NCI-H128 (cell line): ENCODE measurements around the gene MYO1B.

Experiments
- DNase-seq: peaks from one replicate; lab custom pipeline; 2025; ENCODE audit not compliant: unreplicated experiment; lab: John Stamatoyannopoulos, UW

The MYO1B gene

GRCh38 chr2:191225690-191226089 lies 19.5 kb upstream of the MYO1B start:
- DNase-seq, result no peak

- no peak for DNase-seq
Measured at GRCh38 chr2:191226196-191226595, 19.0 kb upstream of the MYO1B start.

- no peak for DNase-seq
Measured at GRCh38 chr2:191228333-191228732, 16.9 kb upstream of the MYO1B start.

GRCh38 chr2:191228861-191229260 lies 16.3 kb upstream of the MYO1B start:
- no peak for DNase-seq

- DNase-seq, result no peak
Measured at GRCh38 chr2:191230174-191230573, 15.0 kb upstream of the MYO1B start.

GRCh38 chr2:191231995-191232394 lies 13.2 kb upstream of the MYO1B start:
- DNase-seq, result no peak

- DNase-seq, result no peak
Measured at GRCh38 chr2:191233533-191233932, 11.7 kb upstream of the MYO1B start.

GRCh38 chr2:191234376-191234775 lies 10.8 kb upstream of the MYO1B start:
- DNase-seq, result no peak

GRCh38 chr2:191240871-191241270 lies 4.3 kb upstream of the MYO1B start:
- DNase-seq, result no peak

GRCh38 chr2:191241418-191241817 lies 3.8 kb upstream of the MYO1B start:
- DNase-seq, result no peak

GRCh38 chr2:191243154-191243553 lies 2.0 kb upstream of the MYO1B start:
- no peak for DNase-seq

GRCh38 chr2:191244350-191244749 lies 854 bp upstream of the MYO1B start:
- DNase-seq, result no peak

- no peak for DNase-seq
Measured at GRCh38 chr2:191245869-191246531, 796 bp downstream of the MYO1B start.

- DNase-seq, result no peak
Measured at GRCh38 chr2:191246820-191247380, 1.7 kb downstream of the MYO1B start.

GRCh38 chr2:191247381-191248057 lies 2.3 kb downstream of the MYO1B start:
- DNase-seq, result no peak

- no peak for DNase-seq
Measured at GRCh38 chr2:191249156-191249813, 4.1 kb downstream of the MYO1B start.

- DNase-seq, result no peak
Measured at GRCh38 chr2:191250400-191250799, 5.2 kb downstream of the MYO1B start.

GRCh38 chr2:191250986-191251385 lies 5.8 kb downstream of the MYO1B start:
- DNase-seq, result no peak

- no peak for DNase-seq
Measured at GRCh38 chr2:191252699-191253098, 7.5 kb downstream of the MYO1B start.

- no peak for DNase-seq
Measured at GRCh38 chr2:191253476-191253875, 8.3 kb downstream of the MYO1B start.

- DNase-seq, result no peak
Measured at GRCh38 chr2:191255271-191255670, 10.1 kb downstream of the MYO1B start.

GRCh38 chr2:191255756-191256312 lies 10.6 kb downstream of the MYO1B start:
- no peak for DNase-seq
